ENCODE measurements around the gene GTF3C2.

The GTF3C2 gene

DNA sequence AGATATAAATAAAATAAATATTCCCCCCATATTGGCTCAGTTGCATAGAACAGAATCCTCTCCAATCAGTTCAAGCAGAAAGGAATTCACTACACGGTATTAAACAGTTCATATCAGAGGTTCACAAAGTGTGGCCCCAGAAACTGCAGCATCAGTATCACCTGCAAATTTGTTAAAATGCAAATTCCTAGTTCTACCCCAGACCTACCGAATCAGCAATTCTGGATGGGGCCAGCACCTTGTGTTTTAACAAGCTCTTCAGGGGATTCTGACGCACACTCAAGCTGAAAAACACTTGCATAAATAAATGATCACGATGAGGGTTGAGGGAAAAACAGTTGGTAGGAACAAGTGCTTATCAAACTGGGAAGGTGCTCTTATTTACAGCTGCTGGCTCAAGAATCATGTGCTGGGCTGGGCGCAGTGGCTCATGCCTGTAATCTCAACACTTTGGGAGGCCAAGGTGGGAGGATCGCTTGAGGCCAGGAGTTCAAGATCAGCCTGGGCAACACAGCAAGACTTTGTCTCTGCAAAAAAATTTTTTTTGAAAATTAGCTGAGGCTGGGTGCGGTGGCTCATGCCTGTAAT lies 6.4 kb downstream of the GTF3C2 start:
- H3K9ac ChIP-seq, result 0 out of 2 replicates have a peak overlapping the region, but pooled peaks have one; percentile 6
- H3K4me2 ChIP-seq, result peak overlapping the region; percentile 48
- H3K27me3 ChIP-seq (ENCODE audit: insufficient read depth, low read depth), result no peaks in the 10 kb centered on the region
- H3K4me1 ChIP-seq (ENCODE audit: low read depth, poor library complexity, severe bottlenecking), result peaks cover 54% of the 10 kb centered on the region
- no peaks in the 10 kb centered on the region for H3K36me3 ChIP-seq (ENCODE audit: insufficient read depth)
- H3K79me2 ChIP-seq (ENCODE audit: insufficient read depth, low read depth), result peaks cover 93% of the 10 kb centered on the region
- TF ChIP-seq, protein P1, sequence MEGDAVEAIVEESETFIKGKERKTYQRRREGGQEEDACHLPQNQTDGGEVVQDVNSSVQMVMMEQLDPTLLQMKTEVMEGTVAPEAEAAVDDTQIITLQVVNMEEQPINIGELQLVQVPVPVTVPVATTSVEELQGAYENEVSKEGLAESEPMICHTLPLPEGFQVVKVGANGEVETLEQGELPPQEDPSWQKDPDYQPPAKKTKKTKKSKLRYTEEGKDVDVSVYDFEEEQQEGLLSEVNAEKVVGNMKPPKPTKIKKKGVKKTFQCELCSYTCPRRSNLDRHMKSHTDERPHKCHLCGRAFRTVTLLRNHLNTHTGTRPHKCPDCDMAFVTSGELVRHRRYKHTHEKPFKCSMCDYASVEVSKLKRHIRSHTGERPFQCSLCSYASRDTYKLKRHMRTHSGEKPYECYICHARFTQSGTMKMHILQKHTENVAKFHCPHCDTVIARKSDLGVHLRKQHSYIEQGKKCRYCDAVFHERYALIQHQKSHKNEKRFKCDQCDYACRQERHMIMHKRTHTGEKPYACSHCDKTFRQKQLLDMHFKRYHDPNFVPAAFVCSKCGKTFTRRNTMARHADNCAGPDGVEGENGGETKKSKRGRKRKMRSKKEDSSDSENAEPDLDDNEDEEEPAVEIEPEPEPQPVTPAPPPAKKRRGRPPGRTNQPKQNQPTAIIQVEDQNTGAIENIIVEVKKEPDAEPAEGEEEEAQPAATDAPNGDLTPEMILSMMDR (conservative IDR thresholded peaks at IDR 0.05; ENCODE audit: low read depth, low read length), result no peak
- no peak overlapping the region for H2AFZ ChIP-seq (ENCODE audit: low read depth)
- 0 out of 2 replicates have a peak, but pooled peaks cover 9% of the 10 kb centered on the region for H4K20me1 ChIP-seq (ENCODE audit: insufficient read depth)
- peak overlapping the region; percentile 44; the same call in 1 of the 2 replicates for H3K27ac ChIP-seq
- H3K4me3 ChIP-seq (IDR thresholded peaks at IDR 0.05; ENCODE audit: insufficient read depth, low read depth, low read length), result no peak overlapping the region

DNA sequence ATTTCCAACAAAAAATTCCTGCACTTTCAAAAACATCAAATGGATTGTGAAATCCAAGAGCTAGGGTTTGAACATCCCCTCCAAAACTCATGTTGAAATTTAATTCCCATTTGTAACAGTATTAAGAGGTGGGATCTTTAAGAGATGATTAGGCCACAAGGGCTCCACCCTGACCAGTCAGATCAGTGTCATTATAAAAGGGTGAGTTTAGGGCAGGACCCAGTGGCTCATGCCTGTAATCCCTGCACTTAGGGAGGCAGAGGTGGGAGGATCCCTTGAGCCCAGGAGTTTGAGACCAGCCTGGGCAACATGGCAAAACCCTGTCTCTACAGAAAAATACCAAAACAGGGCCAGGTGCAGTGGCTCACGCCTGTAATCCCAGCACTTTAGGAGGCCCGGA lies 8.9 kb downstream of the GTF3C2 start:
- Histone ChIP-seq H3K9ac (no peak overlapping the region), H3K36me3 (ENCODE audit: insufficient read depth) (no peaks in the 10 kb centered on the region; the same call in 1 of the 2 replicates), H3K27ac (no peak overlapping the region), H3K4me3 (IDR thresholded peaks at IDR 0.05; ENCODE audit: insufficient read depth, low read depth, low read length) (no peak overlapping the region), H3K79me2 (ENCODE audit: insufficient read depth, low read depth) (peaks cover 79% of the 10 kb centered on the region), H3K4me1 (ENCODE audit: low read depth, poor library complexity, severe bottlenecking) (peaks cover 33% of the 10 kb centered on the region), H2AFZ (ENCODE audit: low read depth) (no peak overlapping the region), H3K27me3 (ENCODE audit: insufficient read depth, low read depth) (no peaks in the 10 kb centered on the region), H3K4me2 (no peak overlapping the region), H4K20me1 (ENCODE audit: insufficient read depth) (0 out of 2 replicates have a peak, but pooled peaks cover 9% of the 10 kb centered on the region)
- TF ChIP-seq, protein P1 (conservative IDR thresholded peaks at IDR 0.05; ENCODE audit: low read depth, low read length), result no peak

DNA sequence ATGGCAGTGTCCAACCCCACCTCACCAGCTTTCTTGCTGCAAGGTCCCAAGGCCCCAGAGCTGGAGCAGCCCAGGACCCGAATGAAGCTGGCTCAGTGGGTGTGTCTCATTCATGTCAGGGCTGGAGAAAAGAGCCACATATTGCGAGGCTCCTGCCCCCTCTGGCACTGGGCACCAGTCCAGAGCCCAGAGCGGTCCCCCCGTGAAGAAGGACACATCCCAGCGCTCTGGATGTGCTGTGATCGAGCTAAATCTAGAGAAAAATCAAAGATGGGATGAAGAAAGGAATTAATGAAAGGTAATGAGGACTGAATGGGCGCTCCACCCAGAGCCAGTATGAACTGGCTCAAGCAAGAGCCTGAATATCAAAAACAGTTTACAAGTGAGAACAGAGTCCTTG lies 20.4 kb downstream of the GTF3C2 start:
- Histone ChIP-seq H3K79me2 (ENCODE audit: insufficient read depth, low read depth) (no peaks in the 10 kb centered on the region), H3K4me1 (ENCODE audit: low read depth, poor library complexity, severe bottlenecking) (no peaks in the 10 kb centered on the region), H3K4me2 (no peak overlapping the region), H3K27me3 (ENCODE audit: insufficient read depth, low read depth) (no peaks in the 10 kb centered on the region), H4K20me1 (ENCODE audit: insufficient read depth) (no peaks in the 10 kb centered on the region), H3K9ac (no peak overlapping the region), H3K4me3 (IDR thresholded peaks at IDR 0.05; ENCODE audit: insufficient read depth, low read depth, low read length) (no peak overlapping the region), H3K27ac (no peak overlapping the region), H3K36me3 (ENCODE audit: insufficient read depth) (peaks cover 7% of the 10 kb centered on the region; the same call in 1 of the 2 replicates), H2AFZ (ENCODE audit: low read depth) (no peak overlapping the region)
- TF ChIP-seq, protein P1 (conservative IDR thresholded peaks at IDR 0.05; ENCODE audit: low read depth, low read length), result no peak

DNA sequence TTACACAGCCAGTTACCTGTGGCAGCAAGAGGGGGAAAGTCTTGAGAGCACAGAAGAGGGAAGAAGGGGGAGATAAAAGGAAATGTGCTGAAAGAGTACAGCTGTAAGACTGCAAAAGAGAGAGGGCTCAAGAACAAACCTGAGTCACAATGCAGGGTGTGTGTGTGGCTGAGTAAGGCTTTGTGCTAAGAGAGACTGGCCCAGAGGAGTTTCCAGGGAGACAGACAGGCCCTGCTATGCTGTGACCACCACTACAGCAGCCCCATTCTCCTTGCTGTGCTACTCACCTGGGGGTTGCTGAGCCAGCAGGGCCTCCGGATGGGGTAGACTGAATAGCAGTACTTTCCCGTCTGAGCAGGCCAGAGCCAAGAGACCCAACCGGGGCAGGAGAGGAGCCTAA lies 21.3 kb downstream of the GTF3C2 start:
- Histone ChIP-seq H2AFZ (ENCODE audit: low read depth) (no peak overlapping the region), H3K36me3 (ENCODE audit: insufficient read depth) (peaks cover 7% of the 10 kb centered on the region; the same call in 1 of the 2 replicates), H3K4me3 (IDR thresholded peaks at IDR 0.05; ENCODE audit: insufficient read depth, low read depth, low read length) (no peak overlapping the region), H3K27ac (no peak overlapping the region), H3K27me3 (ENCODE audit: insufficient read depth, low read depth) (no peaks in the 10 kb centered on the region), H3K4me1 (ENCODE audit: low read depth, poor library complexity, severe bottlenecking) (no peaks in the 10 kb centered on the region), H3K4me2 (no peak overlapping the region), H4K20me1 (ENCODE audit: insufficient read depth) (no peaks in the 10 kb centered on the region), H3K79me2 (ENCODE audit: insufficient read depth, low read depth) (no peaks in the 10 kb centered on the region), H3K9ac (no peak overlapping the region)
- TF ChIP-seq, protein P1 (conservative IDR thresholded peaks at IDR 0.05; ENCODE audit: low read depth, low read length), result no peak
